MM.1S (cell line): Measurements from ENCODE around the gene LIN28B.

Source experiments
- EZH2 ChIP-seq: fragments of 300-600 bp; sonication (generic); optimal IDR thresholded peaks from 2 replicates; pipeline ENCODE3; 2017; ENCODE audit warnings: low read depth, mild to moderate bottlenecking, antibody characterized with exemption, low read length, mixed read lengths
- EZH2phosphoT487 ChIP-seq: fragments of 300-600 bp; sonication (generic); IDR thresholded peaks from 2 replicates; pipeline ENCODE4 v1.6.1; 2018; ENCODE audit warnings: antibody characterized with exemption, low read length
- TF ChIP-seq, protein P1 (sequence below): fragments of 300-600 bp; sonication (generic); IDR thresholded peaks from 2 replicates; pipeline ENCODE4 v1.5.1; 2016; ENCODE audit warnings: antibody characterized with exemption, low read length, mixed read lengths

DNA sequence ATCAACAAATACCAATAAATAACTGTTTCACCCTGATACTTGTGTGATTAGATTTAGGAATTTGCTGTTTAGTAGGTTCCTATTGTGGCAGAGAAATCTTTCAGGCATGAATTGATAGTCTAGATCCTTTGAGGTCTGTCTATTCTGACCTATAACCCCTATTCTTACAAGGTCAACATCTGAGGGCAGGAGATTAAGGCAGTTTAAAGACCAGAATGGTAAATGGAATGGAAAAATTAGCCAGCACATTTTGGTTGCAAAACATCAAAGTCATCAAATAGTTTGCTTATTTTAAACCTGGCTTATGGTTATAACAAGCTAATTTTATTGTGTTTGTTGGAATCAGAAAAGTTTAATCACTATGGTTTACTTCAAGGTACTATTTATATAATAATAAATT lies 78.4 kb downstream of the LIN28B start:
- TF ChIP-seq, protein P1, sequence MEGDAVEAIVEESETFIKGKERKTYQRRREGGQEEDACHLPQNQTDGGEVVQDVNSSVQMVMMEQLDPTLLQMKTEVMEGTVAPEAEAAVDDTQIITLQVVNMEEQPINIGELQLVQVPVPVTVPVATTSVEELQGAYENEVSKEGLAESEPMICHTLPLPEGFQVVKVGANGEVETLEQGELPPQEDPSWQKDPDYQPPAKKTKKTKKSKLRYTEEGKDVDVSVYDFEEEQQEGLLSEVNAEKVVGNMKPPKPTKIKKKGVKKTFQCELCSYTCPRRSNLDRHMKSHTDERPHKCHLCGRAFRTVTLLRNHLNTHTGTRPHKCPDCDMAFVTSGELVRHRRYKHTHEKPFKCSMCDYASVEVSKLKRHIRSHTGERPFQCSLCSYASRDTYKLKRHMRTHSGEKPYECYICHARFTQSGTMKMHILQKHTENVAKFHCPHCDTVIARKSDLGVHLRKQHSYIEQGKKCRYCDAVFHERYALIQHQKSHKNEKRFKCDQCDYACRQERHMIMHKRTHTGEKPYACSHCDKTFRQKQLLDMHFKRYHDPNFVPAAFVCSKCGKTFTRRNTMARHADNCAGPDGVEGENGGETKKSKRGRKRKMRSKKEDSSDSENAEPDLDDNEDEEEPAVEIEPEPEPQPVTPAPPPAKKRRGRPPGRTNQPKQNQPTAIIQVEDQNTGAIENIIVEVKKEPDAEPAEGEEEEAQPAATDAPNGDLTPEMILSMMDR, result no peak
- TF ChIP-seq EZH2 (no peak), EZH2phosphoT487 (no peak)
